ENCODE data around the gene COL11A2.
A peak's percentile ranks its signal among the peaks of the same experiment; 100 is the strongest.
"Not testable (repeated sequence)": the region's sequence is repeated elsewhere in the genome, so short reads cannot be mapped to it uniquely, and the experiment has no call there.

COL11A2 gene

GRCh38 chr6:33150560-33150959, 41.7 kb downstream of the COL11A2 start:
- DNase-seq: not testable (repeated sequence)

- no peak for DNase-seq
These were observed 44.2 kb downstream of the COL11A2 start for GRCh38 chr6:33147807-33148666.

DNA sequence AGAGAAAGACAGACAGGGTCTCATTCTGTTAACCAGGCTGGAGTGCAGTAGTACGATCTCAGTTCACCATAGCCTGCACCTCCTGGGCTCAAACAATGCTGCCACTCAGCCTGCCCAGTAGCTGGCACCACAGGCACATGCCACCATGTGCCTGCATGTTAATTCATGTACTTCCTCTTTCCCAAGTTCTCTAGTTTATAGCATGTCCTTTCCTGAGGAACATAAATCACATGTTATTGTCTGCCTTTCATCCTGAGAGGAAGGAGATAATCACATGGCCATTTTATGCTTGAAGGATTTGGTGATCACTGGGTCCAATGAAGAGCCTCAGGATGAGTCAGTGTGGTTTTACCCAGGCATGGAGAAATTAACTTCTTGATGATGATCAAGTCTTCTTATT, 47.9 kb downstream of the COL11A2 start:
- no peak for DNase-seq

DNA sequence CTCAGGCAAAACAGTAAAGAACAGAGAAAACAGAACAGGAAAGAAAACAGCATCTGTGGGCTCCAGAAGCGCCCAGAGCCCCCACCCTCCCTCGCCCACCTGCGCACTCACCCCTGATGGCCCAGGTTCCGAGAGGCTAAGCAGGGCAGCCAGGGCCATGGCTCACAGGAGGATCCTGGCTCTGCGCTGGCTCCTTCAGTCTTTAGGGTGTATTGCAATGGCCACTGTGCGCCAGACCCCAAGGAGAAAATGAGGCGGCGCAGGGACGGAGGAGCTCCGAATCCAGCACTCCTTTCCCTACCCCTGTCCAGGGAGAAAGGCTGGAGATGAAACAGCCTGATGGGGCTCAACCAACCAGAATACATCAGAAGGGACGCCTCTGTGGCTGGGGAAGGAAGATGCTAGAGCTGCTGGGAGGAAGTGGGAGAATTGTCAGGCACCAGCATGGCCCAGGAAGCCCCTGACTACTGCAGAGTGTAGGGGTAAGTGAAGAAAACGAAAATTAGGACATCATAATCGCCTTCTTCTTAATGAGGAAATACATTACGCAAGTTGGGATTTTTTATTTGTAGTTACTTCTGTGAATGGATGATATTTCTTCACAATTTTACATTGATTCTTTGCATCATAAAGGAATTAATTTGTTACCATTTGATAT, 49.0 kb downstream of the COL11A2 start:
- no peak for DNase-seq

DNA sequence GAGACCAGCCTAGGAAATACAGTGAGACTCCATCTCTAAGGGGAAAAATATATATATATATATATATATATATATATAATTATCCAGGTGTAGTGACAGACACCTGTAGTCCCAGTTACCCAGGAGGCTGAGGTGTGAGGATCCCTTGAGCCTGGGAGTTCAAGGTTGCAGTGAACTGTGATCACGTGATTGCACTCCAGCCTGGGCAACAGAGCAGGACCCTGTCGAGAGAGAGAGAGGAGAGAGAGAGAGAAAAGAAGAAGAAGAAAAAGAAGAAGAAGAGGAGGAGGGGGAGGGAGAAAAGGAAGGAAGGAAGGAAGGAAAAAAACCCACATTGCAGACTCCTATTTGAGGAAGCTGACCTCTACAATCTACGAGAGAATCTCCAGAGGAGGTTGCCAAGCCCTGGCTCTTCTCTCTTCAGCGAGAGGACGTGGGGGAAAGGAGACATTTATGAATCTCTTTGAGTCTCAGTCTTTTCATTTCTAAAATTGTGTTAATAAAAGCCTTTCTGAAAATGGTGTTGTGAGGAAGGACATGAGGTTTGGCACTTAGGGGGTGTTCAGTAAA, 49.7 kb downstream of the COL11A2 start:
- DNase-seq: no peak

- DNase-seq: no peak
These were observed 51.7 kb downstream of the COL11A2 start for GRCh38 chr6:33140556-33140955.

- DNase-seq: no peak
These were observed 52.6 kb downstream of the COL11A2 start for GRCh38 chr6:33139596-33140206.

DNA sequence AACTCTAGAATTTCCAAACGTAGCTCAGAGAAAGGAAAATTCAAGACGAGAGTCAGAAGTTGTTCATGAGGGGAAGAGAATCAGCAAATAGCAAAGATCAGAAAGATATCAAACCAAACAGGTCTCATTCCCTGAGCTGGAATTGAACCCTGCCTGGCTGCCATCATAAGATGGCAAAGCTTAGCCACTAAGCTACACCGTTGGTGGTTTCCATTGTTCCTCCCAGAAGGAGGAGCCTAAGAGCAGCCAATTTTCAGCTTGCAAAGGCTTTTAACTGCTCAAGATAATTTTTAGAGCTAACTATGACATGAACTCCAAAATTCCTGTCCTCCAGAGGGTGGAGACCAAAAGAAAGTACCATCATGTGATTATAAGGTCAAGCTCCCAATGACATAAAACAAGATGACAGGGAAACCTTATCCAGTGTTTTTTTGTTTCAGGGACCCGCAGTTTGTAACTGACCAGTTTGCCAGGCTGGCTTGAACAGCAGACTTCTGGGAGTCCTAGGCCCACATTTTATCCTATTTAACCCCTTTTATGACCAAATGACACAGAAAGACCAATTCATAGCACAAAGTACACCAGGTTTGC, 55.9 kb downstream of the COL11A2 start:
- DNase-seq: no peak

- DNase-seq: no peak
These were observed 60.2 kb downstream of the COL11A2 start for GRCh38 chr6:33132081-33132524.

DNA sequence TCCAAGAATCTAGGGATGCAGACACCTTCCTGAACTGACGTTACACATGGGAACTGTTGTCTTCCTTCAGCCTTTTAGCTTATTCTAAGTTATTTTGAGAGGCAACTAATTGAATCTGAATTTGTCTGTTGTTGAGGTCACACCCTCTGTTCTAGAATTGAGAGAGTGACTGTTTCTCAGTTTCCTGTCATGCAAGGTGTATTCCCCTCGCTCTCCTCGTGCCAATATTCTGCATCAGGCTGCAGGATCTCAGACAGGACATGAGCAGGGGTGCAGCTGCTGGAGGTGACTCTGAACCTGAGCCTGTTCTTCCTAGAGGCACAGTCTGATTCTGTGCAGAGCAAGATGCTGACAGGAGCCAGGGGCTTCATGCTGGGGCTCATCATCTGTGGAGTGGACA, 63.9 kb downstream of the COL11A2 start:
- DNase-seq: no peak

DNA sequence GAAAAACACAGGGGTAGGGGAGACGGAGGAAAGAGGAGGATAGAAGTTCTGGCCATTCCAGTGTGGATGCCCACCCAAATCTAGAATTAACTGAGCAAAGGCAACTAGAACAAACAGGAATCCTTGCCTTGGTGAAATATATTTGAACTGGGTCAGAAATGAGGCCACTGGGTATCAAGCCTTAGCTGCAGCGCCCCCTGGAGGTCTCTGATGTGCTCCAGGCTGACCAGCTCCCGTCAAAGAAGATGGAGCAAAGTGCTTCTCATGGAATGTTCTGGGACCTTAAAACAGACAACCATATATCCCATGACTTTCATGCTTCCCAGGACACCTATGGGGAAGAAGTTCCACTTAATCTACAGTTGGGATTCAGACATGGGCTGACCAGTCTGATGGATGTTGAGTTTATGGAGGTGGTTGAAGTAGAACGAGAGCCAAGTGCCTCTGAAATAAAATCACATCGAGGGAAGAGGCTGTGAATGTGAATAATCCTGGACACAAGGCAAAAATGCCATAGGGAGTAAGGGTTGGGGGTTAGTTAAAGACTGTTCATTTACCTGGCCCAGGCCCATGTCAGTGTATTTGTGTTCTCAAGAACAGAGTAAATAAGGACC, 66.1 kb downstream of the COL11A2 start:
- peak; percentile 13 to 55 (median 30) for DNase-seq

GRCh38 chr6:33124947-33125346, 67.3 kb downstream of the COL11A2 start:
- DNase-seq: no peak

GRCh38 chr6:33124525-33124901, 67.8 kb downstream of the COL11A2 start:
- no peak for DNase-seq

DNA sequence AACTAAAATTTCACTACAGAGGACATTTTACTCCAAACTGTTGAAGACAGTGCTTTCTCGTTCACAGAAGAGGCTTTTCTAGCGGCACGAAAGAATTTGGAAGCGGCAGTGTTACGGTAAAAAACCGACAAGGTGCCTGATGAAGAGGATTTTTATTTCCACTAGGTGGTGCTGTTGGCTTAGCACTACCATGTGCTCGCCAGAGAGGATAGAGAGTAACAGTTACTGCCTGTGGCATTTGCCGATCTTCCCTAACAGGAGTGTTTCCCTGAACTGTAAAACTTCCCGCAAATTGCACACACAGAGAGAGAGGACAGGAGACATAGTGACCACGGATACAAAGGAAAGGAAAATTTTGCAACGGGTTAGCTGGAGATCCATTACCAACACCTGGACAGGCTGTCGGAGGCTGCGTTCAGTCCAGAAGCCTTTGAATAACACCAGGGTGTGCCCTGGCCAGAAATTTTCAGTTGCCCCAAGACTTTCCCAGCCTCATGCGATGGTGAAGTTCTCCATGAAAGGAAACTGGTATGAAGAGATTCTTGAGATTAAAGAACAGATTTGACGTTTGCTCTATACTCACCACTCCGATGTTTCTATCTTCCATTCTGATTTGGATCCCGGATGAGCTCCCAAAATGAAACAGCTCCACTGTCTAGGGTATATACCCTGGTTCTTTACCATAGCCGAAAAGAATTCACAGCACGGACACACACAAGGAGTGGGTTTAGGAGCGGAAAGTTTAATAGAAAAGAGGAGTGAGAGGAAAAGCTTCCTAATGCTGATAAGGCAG, 68.3 kb downstream of the COL11A2 start:
- no peak for DNase-seq

GRCh38 chr6:33123181-33123580, 69.1 kb downstream of the COL11A2 start:
- DNase-seq: no peak

DNA sequence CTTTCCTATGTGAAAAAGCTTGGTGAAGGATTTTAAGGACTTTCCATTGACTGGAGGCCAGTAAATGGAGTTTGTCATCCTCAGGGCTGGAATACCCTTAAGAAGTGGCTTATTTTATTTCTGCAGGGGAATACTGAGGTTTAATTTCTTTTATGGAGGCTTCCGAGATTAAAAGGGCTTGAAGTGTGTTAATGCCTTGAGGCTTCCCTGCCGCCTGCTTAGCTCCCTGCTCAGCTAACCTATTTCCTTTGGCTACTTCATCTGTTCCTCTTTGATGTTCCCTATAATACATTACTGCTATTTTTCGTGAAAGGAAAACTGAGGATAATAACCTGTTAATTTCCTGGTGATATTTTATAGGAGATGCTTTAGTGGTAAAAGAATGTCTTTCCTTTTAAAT, 72.3 kb downstream of the COL11A2 start:
- no peak for DNase-seq

DNA sequence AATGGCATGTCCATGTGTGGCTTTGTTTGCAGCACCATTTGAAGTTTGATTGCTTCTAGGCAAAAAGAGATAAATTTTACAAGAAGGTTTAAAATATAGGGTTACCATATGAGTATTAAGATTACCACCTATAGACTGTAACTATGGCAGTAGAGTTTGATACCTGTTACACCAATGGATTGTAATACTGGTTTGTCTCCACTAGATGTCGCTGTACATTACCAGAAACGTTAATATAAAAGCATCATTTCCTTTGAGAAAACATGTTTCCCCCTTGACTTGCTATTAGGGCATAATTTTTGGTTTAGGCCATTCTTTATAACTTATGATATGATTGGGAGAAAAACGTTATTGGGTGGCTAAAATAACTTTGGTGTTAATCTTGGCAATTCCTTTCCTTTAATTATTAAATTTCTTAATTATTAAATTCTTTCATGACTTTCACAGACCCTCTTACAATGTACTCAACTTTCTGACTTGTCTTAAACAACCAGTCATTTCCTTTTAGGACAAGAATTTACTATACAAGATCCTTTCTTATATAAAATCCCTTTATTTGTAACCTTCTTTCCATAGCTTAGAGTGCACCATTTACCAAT, 73.6 kb downstream of the COL11A2 start:
- DNase-seq: no peak

- no peak for DNase-seq
These were observed 74.4 kb downstream of the COL11A2 start for GRCh38 chr6:33117811-33118277.

DNA sequence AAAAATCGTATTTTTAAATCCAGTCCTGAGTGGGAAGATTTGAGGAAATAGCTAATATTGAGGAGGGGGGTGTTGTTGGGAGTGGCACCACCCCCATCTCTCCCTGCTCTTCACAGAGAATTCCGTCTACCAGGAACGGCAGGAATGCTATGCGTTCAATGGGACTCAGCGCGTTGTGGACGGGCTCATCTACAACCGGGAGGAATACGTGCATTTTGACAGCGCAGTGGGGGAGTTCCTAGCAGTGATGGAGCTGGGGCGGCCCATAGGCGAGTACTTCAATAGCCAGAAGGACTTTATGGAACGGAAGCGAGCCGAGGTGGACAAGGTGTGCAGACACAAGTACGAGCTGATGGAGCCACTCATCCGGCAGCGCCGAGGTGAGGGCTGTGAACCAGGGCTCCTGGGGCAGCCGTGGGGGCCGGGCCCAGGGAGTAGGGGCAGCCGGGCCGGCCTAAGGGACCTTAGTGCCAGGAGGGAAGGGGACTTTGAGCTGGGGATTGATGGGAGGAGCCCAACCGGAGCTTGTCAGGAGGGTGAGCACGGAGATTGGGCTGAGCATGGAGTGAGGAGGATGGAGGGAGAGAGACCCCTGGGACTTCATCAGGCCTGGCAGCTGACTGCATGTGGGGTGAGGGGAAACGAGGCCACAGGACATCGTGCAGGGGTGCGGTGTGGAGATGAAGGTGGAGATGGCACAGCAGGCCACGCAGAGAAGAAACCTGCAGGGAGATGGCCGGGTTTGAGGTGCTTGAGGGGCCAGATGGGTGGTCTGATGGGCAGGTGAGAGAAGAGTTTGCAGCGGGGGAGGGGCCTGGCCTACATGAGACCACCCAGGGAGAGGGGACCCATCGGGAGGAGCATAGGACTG, 75.2 kb downstream of the COL11A2 start:
- no peak for DNase-seq

DNA sequence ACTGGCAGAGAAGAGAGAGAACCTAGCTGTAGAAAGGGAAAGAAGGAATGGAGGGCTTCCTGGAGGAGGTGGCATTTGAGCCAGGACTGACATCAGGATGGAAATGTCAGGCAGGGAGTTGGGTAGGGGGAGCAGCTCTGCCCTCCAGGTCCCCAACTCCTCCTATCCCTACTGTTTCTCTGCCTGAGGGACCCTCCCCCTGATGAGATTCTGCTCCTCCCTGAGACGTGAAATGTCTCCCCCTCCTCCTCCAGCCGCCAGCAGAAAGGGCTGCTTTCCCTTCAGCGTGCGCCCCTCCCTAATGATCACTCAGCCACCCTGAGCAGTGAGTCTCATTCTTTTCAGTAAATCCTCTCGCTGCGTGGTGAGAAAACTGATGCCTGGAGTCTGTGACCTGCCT, 75.8 kb downstream of the COL11A2 start:
- no peak for DNase-seq

All from activated naive CD4-positive, alpha-beta T cell (primary cell).